HG03280 (cell line): ENCODE results near the gene TMEM233.

Experiments used
- ATAC-seq: cut with Tn5 transposase; IDR thresholded peaks from one replicate; pipeline ENCODE4 v1.9.1; 2021; ENCODE audit warnings: mild to moderate bottlenecking, moderate library complexity; ENCODE audit not compliant: unreplicated experiment

The TMEM233 gene

GRCh38 chr12:119679081-119679480 is 85.5 kb downstream of the TMEM233 start:
- no peak for ATAC-seq

- no peak for ATAC-seq
These were observed 85.9 kb downstream of the TMEM233 start for GRCh38 chr12:119679490-119679889.

GRCh38 chr12:119681111-119681510 is 87.5 kb downstream of the TMEM233 start:
- no peak for ATAC-seq

DNA sequence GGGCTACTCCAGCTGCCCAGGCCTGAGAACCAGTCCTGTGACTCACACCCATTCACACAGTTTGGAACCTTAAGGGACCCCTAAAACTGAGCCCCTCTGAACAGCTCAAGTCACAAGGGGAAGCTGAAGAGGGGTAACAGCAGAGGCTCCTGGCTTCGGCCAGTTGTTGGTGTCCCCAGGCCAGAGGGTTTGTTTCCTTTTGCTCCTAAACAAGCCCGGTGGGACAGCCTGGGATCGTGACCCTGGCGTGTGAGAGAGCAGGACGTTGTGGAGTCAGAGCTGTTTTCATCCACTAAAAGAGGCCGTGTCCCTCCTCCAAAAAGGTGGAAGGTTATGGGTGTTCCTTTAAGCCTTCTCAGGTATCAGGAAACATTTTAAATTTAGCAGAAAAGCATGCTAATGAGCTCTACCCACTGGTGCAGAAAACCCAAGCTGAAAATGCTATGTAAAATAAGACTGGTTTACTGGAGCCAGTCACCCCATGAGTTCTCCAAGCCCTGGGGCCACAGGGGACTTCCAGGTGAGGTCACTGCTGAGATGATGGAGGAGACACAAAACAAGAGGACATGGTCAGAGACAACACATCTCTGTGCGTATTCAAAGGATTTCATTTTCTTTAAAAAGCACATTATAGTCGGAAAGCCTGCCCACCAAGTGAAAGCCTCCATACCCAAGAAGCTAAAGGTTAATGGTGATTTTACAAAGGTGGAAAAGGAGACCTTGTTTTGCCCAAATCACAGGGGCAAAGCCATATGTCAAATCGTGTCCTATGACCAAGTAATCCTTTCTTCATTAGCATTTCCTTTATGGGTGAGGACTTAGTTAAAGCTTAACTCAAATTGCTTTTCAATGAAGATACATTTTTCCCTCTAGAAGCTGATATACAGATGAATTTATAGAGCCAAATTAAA is 88.4 kb downstream of the TMEM233 start:
- no peak for ATAC-seq

DNA sequence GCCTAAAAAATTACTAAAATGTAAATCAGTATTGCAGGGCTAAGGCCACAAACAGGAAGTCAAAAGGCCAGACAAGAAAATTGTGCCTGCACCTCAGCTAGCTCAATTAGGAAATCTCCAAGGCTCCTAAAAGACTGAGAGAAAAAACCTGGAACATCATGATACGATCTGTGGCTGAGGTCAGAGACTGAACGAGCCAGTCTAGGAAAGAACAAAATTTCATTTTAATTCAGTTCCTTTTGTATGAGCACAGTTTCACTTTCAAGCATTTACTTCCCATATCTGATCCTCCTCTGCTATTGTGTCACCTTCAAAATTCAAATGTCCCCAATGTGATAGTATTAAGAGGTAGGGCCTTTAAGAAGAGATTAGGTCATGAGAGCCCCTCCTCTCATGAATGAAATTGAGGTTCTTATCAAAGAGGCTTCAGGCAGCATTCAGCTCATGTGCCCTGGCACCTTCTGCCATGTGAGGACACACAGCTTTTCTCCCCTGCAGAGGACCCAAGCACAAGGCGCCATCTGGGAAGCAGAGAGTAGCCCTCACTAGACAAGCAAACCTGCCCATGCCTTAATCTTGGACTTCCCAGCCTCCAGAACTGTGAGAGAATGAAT is 89.2 kb downstream of the TMEM233 start:
- ATAC-seq, result no peak

DNA sequence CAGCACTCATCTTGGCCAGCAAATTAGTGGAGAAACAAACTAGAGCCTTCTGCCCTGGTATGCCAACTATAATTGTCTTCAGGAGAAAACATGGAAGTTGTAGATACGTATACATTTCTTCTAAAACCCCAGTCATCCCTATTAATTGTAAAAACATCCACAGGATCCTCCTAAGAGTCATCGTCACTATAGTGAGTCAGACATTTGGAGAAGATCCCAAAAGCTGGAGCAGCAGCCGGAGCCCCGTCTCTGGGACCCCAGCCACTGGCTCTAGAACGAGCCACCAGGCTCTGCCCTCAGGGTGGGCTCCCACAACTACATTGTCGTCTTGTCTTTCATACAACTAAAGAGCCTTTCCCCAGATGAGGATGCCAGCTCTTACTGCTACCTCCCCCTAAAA is 89.8 kb downstream of the TMEM233 start:
- ATAC-seq, result no peak

DNA sequence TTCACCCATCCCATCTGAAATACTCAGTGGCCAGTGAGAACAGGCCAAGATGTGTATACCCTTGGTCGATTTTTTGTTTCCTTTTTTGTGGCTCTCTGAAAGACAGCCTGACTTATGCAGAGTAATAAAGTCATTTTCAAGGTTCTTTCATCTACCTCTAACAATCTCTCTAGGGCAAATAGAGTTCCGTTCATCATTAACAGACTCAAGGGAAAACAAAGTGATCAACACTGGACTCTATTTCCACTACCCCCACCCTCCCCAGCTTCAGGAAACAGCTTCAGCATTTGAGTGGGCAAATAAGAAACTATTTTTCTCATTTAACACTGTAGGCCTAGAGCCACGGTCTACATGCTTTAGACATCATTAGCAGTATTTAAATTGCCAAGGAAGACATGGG is 90.2 kb downstream of the TMEM233 start:
- ATAC-seq, result no peak

GRCh38 chr12:119684711-119685369 is 91.3 kb downstream of the TMEM233 start:
- no peak for ATAC-seq

GRCh38 chr12:119685375-119685774 is 91.8 kb downstream of the TMEM233 start:
- no peak for ATAC-seq

DNA sequence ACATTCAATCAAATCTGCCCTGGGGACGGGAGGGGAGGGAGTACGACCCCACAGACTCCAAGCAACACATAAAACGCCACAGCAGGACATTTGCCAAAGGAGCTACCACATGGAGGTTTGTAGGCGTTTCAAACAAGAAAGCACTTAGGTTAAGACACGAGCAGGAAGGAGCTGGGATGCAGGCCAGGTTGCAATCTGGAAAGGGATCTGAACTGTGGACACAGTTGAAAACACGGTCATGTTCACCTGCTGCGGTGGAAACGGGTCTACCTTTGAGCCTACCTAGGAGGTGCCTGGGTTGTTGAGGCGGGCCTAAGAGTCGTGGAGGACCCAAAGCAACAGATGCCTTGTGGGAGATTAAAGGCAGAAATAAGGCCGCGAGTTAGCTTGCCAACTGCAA is 92.8 kb downstream of the TMEM233 start:
- no peak for ATAC-seq

DNA sequence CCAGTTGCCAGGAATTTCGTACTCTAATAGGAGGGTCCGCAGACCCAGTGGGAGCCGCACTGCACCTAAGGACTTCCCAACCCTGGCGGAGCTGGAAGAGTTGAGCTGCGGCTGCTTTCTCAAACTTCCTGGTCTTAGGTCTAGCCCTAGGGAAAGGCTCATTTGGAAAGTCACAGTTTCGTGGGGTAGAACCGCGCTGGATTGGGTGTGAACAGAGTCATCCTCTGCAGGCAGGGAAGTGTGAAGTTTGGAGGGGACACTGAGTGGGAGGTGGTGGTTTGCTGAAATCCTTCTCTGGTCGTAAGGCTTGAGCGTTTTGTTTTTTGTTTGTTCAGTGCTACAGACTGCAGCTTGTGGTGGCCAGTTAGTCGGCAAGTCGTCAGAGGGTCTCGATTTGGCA is 93.2 kb downstream of the TMEM233 start:
- no peak for ATAC-seq

DNA sequence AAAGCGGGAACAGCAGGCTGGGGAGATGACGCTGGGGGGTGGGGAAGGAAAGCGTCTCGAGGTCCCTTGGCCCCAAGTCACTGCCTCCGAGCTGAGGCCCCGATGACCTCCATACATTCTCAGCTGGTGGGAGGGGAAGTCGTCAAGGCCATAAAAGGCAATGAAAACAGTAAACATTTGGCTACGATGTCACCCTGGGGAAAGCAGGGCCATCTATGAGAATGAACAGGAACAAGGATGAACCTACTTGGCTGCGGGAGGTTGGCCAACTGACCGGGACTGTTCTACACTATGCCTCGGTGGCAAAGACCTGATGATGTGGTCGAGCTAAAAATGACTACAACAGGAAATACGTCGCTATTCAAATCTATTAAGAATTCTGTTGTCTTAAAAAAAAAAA is 93.8 kb downstream of the TMEM233 start:
- ATAC-seq, result no peak

GRCh38 chr12:119687879-119688278 is 94.3 kb downstream of the TMEM233 start:
- ATAC-seq, result no peak

- ATAC-seq, result no peak
These were observed 96.4 kb downstream of the TMEM233 start for GRCh38 chr12:119689935-119690500.

DNA sequence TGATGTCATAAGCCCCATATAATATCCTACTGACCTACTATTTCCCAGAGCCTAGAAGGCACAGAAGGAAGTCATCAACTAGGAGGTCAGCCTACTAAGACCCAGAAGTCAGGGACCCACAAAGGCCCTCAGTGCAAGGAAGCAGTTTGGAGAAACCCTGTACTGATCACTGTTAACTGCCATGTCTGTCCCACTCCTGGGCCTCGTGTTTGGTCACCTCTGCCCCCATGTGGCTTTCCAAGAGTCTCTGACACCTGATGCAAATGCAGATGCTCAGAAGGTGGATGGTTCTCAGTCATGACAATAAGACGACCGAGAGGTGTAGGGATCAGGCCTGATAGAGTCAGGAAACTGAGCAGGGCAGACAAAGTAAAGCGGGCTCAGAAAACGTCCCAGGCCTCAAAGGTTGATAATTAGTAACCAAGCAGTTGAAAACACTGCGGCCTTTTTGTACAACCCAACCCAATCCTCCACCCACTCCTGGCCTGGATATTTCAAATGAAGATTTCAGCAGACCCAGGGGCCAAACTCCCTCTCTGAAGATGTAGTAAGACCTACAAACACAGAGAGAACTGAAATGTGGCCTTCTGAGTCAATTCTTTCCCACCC is 97.7 kb downstream of the TMEM233 start:
- ATAC-seq, result no peak

DNA sequence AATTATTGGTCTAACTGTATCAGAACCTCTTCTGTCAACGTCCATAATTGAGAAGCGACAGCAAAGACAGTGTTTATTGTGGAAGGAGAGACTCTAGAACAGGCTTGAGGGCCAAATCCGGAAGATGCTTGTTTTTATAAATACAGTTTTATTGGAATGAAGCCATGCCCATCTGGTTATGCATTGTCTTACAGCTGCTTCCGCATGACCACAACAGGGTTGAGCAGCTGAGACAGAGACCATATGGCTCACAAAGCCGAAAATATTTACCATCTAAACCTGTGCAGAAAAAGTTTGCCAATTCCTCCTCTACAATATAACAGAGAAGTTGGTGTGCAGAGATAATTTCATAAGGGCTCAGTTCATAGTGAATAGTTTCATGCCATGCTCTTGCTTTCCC is 98.8 kb downstream of the TMEM233 start:
- ATAC-seq, result no peak
